ENCODE data around the gene BEAN1. TPM values are rescaled to one million over a fixed set of nuclear protein-coding genes. Genes with fewer than 3 reads are reported as not detected.

Gene BEAN1
- total RNA-seq, 1 experiment from 2014 or later = 0.72 TPM

GRCh38 chr16:66469291-66469946 lies 42.3 kb downstream of the BEAN1 start:
- no peak for DNase-seq (ENCODE audit: low read depth)

- no peak for DNase-seq (ENCODE audit: low read depth)
These were observed 43.0 kb downstream of the BEAN1 start for GRCh38 chr16:66469947-66470546.

- no peak for DNase-seq (ENCODE audit: low read depth)
These were observed 43.5 kb downstream of the BEAN1 start for GRCh38 chr16:66470556-66470955.

- no peak for DNase-seq (ENCODE audit: low read depth)
These were observed 44.2 kb downstream of the BEAN1 start for GRCh38 chr16:66471264-66471663.

- DNase-seq (ENCODE audit: low read depth) = no peak
These were observed 44.8 kb downstream of the BEAN1 start for GRCh38 chr16:66471716-66472393.

- DNase-seq (ENCODE audit: low read depth) = no peak
These were observed 46.0 kb downstream of the BEAN1 start for GRCh38 chr16:66473051-66473571.

GRCh38 chr16:66473654-66474519 lies 46.8 kb downstream of the BEAN1 start:
- DNase-seq (ENCODE audit: low read depth) = no peak

GRCh38 chr16:66474750-66475199 lies 47.7 kb downstream of the BEAN1 start:
- DNase-seq (ENCODE audit: low read depth) = no peak

GRCh38 chr16:66475232-66475631 lies 48.1 kb downstream of the BEAN1 start:
- DNase-seq (ENCODE audit: low read depth) = no peak

- DNase-seq (ENCODE audit: low read depth) = no peak
These were observed 49.4 kb downstream of the BEAN1 start for GRCh38 chr16:66476328-66477027.

GRCh38 chr16:66477028-66477515 lies 50.0 kb downstream of the BEAN1 start:
- no peak for DNase-seq (ENCODE audit: low read depth)

- DNase-seq (ENCODE audit: low read depth) = peak; percentile 68
These were observed 51.8 kb downstream of the BEAN1 start for GRCh38 chr16:66478733-66479511.

GRCh38 chr16:66479661-66480264 lies 52.7 kb downstream of the BEAN1 start:
- DNase-seq (ENCODE audit: low read depth) = no peak

- DNase-seq (ENCODE audit: low read depth) = no peak
These were observed 53.4 kb downstream of the BEAN1 start for GRCh38 chr16:66480265-66481080.

GRCh38 chr16:66481081-66481942 lies 54.2 kb downstream of the BEAN1 start:
- DNase-seq (ENCODE audit: low read depth) = no peak

- DNase-seq (ENCODE audit: low read depth) = no peak
These were observed 54.9 kb downstream of the BEAN1 start for GRCh38 chr16:66481943-66482390.

- peak; percentile 63 for DNase-seq (ENCODE audit: low read depth)
These were observed 56.8 kb downstream of the BEAN1 start for GRCh38 chr16:66483689-66484452.

Measured in RPMI7951 (cell line).